ENCODE results near the gene FKBP3.

DNA sequence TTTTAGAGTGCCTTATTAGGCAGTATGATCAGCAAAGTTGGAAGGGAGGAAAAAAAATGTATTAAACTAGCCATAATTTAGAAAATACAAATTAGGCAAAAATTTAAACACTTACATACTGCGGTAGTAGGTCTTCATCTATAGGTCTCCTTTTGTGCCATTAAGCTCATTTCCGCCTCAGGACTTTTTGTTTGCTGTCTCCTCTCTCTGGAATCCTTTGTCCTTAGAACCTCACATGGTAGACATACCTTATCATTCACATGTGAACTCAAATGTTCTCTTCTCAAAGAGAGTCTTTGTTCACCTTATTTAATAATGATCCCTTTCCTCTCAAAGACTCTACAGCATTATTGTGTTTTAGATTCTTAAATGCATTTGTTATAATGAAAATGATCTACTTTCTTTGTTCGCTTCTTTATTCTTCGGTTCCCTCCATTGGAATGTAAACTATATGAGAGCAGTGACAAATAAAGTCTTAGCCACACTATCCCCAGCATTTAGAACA is 16.2 kb upstream of the FKBP3 start:
- TF ChIP-seq, protein P1, sequence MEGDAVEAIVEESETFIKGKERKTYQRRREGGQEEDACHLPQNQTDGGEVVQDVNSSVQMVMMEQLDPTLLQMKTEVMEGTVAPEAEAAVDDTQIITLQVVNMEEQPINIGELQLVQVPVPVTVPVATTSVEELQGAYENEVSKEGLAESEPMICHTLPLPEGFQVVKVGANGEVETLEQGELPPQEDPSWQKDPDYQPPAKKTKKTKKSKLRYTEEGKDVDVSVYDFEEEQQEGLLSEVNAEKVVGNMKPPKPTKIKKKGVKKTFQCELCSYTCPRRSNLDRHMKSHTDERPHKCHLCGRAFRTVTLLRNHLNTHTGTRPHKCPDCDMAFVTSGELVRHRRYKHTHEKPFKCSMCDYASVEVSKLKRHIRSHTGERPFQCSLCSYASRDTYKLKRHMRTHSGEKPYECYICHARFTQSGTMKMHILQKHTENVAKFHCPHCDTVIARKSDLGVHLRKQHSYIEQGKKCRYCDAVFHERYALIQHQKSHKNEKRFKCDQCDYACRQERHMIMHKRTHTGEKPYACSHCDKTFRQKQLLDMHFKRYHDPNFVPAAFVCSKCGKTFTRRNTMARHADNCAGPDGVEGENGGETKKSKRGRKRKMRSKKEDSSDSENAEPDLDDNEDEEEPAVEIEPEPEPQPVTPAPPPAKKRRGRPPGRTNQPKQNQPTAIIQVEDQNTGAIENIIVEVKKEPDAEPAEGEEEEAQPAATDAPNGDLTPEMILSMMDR (optimal IDR thresholded peaks at IDR 0.05 in 1 of 3, IDR thresholded peaks at IDR 0.05 in 1 of 3, conservative IDR thresholded peaks at IDR 0.05 in 1 of 3; ENCODE audit: extremely low read depth in 1 of 3, insufficient read depth in 2 of 3, low read length in 3 of 3), result no peak
- TF ChIP-seq EZH2 (IDR thresholded peaks at IDR 0.05; ENCODE audit: low read length), result no peak

All from keratinocyte (primary cell).